Esophagus squamous epithelium (tissue), 4 donors: ENCODE measurements around the gene EVPL.
"Not testable (repeated sequence)": the region's sequence is repeated elsewhere in the genome, so short reads cannot be mapped to it uniquely, and the experiment has no call there.

Source experiments
- CTCF ChIP-seq, 6 experiments: fragments of 450-650 bp in 4 of 6; fragments of 200-600 bp in 2 of 6; sonication (generic) in 2 of 6; IDR thresholded peaks; one replicate each; pipeline ENCODE4 v1.5.1; 2016 to 2019; ENCODE audit warnings: antibody characterized with exemption in 6 of 6, mild to moderate bottlenecking in 4 of 6, moderate library complexity in 4 of 6
- POLR2A ChIP-seq, 4 donors: fragments of 450-650 bp; IDR thresholded peaks; one replicate each; pipeline ENCODE4 v1.6.1; 2017; ENCODE audit warnings: antibody characterized with exemption in 4 of 4, mild to moderate bottlenecking in 4 of 4, moderate library complexity in 3 of 4

DNA sequence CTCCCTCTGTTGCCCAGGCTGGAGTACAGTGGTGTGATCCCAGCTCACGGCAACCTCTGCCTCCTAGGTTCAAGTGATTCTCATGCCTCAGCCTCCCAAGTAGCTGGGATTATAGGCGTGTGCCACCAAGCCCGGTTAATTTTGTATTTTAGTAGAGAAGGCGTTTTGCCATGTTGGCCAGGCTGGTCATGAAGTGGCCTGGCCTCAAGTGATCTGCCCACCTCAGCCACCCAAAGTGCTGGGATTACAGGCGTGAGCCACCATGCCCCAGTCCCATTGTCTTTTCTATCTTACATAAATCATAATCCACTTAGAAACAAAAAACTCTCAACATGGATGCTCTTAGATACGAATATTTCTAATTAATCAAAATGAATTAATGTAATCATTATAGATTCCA, 51.9 kb downstream of the EVPL start:
- TF ChIP-seq CTCF, POLR2A (IDR thresholded peaks at IDR 0.05): not testable (repeated sequence)
